Left lung (tissue), 10 donors: Measurements from ENCODE around the gene CCIN. TPM values are rescaled to one million over a fixed set of nuclear protein-coding genes. Genes with fewer than 3 reads are reported as not detected.

Source experiments
- ATAC-seq: fragments of 200-7000 bp; cut with Tn5 transposase; one replicate; pipeline ENCODE4 v1.9.1; 2020; ENCODE audit warnings: moderate library complexity
- DNase-seq, 4 donors: peaks; one replicate each; pipeline ENCODE4 v3.0.0-alpha.2; 2013 to 2020
- H3K27ac ChIP-seq, 2 donors: fragments of 200-600 bp; sonication (generic) in 1 of 2; one replicate each; pipeline versions ENCODE4 v1.5.0 to v1.8.0; 2020 to 2021
- H3K27me3 ChIP-seq, 2 donors: fragments of 200-600 bp; sonication (generic) in 1 of 2; one replicate each; pipeline versions ENCODE4 v1.5.0 to v1.8.0; 2020 to 2021
- H3K36me3 ChIP-seq, 2 donors: fragments of 200-600 bp; sonication (generic) in 1 of 2; one replicate each; pipeline versions ENCODE4 v1.5.0 to v1.8.0; 2020 to 2021
- H3K4me1 ChIP-seq, 2 donors: fragments of 200-600 bp; one replicate each; pipeline ENCODE4 v1.8.0; 2021
- H3K4me3 ChIP-seq, 2 donors: fragments of 200-600 bp; sonication (generic) in 1 of 2; one replicate each; pipeline versions ENCODE4 v1.5.0 to v1.8.0; 2020 to 2021; ENCODE audit warnings: mild to moderate bottlenecking in 1 of 2
- H3K9me3 ChIP-seq, 2 donors: fragments of 200-600 bp; sonication (generic) in 1 of 2; one replicate each; pipeline versions ENCODE4 v1.5.0 to v1.8.0; 2020 to 2021
- intact Hi-C, 2 donors: fragments of 100-400 bp; cut with DNase I; formaldehyde crosslinking; loops; one replicate each; pipeline versions ENCODE4 v1.11.2 to v1.14.2; 2022
- polyA plus RNA-seq, 6 donors: library from polyadenylated mRNA; unstranded; fragments of 120-200 nt; gene quantifications; one replicate each; pipeline ENCODE4 v1.2.1, GENCODE V29; 2013; ENCODE audit not compliant: insufficient read length in 6 of 6
- total RNA-seq, 2 donors: library from RNA; stranded (reverse); fragmentation: NEBNext Ultra II Directional; extraction: Animal tissue kit (Norgen Biotek cat#: 25700); gene quantifications; one replicate each; pipeline ENCODE4 v1.2.1, GENCODE V29; 2021
- TF ChIP-seq, protein P1 (sequence below), 2 donors: fragments of 200-600 bp; sonication (generic) in 1 of 2; IDR thresholded peaks; one replicate each; pipeline versions ENCODE4 v1.5.0 to v1.8.0; 2021; ENCODE audit warnings: antibody characterized with exemption in 2 of 2
- donor health status: DM: no; HTN: yes; CAD: no.
- donor health status: DM: no; HTN: no; CAD: no.

Gene CCIN
- total and polyA plus RNA-seq, 8 donors, result 0.13 to 1.5 (median 0.18) TPM; not detected in 2

DNA sequence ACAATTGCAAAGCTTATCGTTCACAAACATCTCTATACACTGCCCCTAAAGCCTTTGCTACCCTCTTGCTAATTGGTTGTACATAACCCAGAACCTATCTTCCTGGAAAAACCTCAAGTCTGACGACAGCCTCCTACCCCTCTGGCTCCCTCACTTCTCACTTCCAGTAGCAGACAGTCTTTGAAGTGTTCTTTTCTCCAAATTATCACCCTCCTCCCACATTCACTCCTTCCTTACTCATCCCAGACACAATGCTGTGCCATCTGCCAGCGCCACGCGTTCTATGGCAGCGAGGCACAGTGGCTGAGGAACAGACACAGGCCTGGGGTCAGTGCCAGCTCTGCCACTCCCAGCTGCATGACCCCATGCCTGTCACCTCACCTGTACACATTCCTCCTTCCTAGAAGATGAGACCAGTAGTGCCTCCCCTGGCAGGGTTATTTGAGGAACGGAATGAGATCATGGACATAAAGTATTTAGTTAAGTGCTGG, 49.3 kb downstream of the CCIN start:
- no peak for DNase-seq
- peaks cover 0 to 5% of the 10 kb centered on the region in 2 donors for H3K9me3 ChIP-seq
- H3K36me3 ChIP-seq, result peaks cover 4 to 90% of the 10 kb centered on the region in 2 donors
- ATAC-seq, result no peak
- H3K4me3 ChIP-seq, result no peak overlapping the region
- intact Hi-C loops, result no loop called here
- no peaks in the 10 kb centered on the region for H3K27me3 ChIP-seq
- TF ChIP-seq, protein P1, sequence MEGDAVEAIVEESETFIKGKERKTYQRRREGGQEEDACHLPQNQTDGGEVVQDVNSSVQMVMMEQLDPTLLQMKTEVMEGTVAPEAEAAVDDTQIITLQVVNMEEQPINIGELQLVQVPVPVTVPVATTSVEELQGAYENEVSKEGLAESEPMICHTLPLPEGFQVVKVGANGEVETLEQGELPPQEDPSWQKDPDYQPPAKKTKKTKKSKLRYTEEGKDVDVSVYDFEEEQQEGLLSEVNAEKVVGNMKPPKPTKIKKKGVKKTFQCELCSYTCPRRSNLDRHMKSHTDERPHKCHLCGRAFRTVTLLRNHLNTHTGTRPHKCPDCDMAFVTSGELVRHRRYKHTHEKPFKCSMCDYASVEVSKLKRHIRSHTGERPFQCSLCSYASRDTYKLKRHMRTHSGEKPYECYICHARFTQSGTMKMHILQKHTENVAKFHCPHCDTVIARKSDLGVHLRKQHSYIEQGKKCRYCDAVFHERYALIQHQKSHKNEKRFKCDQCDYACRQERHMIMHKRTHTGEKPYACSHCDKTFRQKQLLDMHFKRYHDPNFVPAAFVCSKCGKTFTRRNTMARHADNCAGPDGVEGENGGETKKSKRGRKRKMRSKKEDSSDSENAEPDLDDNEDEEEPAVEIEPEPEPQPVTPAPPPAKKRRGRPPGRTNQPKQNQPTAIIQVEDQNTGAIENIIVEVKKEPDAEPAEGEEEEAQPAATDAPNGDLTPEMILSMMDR (IDR thresholded peaks at IDR 0.05), result no peak
- H3K27ac ChIP-seq, result no peak overlapping the region
- peaks cover 0 to 4% of the 10 kb centered on the region in 2 donors for H3K4me1 ChIP-seq

Other genes with a start within 250 kb of the CCIN start
- gene OR2S2, start 211.2 kb upstream of the CCIN start, total RNA-seq, result under 1 TPM in 1 of 2 donors, not detected in 1; 0.32 TPM
- not detected for gene OR2S2, start 211.2 kb upstream of the CCIN start, polyA plus RNA-seq
- 10 to 100 TPM; 18.5 to 20.7 TPM for gene RECK, start 132.5 kb upstream of the CCIN start, total RNA-seq
- gene RECK, start 132.5 kb upstream of the CCIN start, polyA plus RNA-seq, result 10 to 100 TPM; 22.0 to 23.7 (median 23.0) TPM
- 10 to 100 TPM; 47.7 to 94.5 TPM for gene GLIPR2, start 32.7 kb upstream of the CCIN start, total RNA-seq
- gene GLIPR2, start 32.7 kb upstream of the CCIN start, polyA plus RNA-seq, result 10 to 100 TPM; 33.0 to 37.7 (median 34.4) TPM
- 100 to 1,000 TPM; 199 to 219 TPM for gene CLTA, start 21.5 kb downstream of the CCIN start, total RNA-seq
- 100 to 1,000 TPM; 210 to 237 (median 223) TPM for gene CLTA, start 21.5 kb downstream of the CCIN start, polyA plus RNA-seq
- 10 to 100 TPM; 15.7 to 17.3 TPM for gene GNE, start 89.1 kb downstream of the CCIN start, total RNA-seq
- 10 to 100 TPM; 19.5 to 21.3 (median 20.2) TPM for gene GNE, start 89.1 kb downstream of the CCIN start, polyA plus RNA-seq
- gene RNF38, start 230.9 kb downstream of the CCIN start, total RNA-seq, result 10 to 100 TPM; 35.5 to 39.5 TPM
- gene RNF38, start 230.9 kb downstream of the CCIN start, polyA plus RNA-seq, result 10 to 100 TPM; 36.6 to 47.2 (median 41.5) TPM